ENCODE data around the gene IL1RAPL1.
"Not testable (repeated sequence)": the region's sequence is repeated elsewhere in the genome, so short reads cannot be mapped to it uniquely, and the experiment has no call there.

IL1RAPL1 gene

DNA sequence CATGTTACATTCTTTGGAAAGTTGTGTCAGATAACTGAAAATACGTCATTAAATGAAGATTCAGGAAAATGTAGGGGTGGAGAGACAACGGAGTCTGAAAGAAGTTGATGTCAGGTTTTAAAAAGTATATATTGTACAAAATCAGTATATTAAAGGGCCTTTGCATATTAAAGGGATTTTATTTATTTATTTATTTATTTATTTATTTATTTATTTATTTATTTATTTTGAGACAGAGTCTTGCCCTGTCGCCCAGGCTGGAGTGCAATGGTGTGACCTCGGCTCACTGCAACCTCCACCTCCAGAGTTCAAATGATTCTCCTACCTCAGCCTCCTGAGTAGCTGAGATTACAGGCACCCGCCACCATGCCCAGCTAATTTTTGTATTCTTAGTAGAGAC is 213.4 kb downstream of the IL1RAPL1 start:
- not testable (repeated sequence) for H3K27me3 ChIP-seq (ENCODE audit: control insufficient read depth, insufficient read depth, low read length); H3K9ac ChIP-seq (ENCODE audit: low read depth, low read length); H3K4me3 ChIP-seq (ENCODE audit: low read depth, low read length)

DNA sequence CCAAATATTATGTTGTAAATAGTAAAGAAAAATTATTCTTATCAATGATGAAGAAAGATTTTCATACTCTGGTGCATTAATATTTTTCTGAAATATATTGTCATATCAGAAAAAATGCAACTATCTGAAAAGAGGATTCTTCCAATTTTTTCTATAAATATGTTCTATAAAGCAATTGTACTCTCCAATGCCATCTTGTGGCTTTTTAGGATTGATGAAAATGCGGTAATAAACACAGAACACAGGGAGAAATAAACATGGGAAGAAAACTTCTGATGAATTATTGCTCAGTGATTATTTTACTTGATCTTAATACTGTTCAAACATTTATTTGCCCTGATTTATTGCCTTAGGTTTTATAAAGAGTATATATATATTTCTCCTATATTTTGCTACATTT is 215.4 kb downstream of the IL1RAPL1 start:
- Histone ChIP-seq H3K4me1 (ENCODE audit: control insufficient read depth, insufficient read depth, low read length) (no peaks in the 10 kb centered on the region), H3K4me3 (ENCODE audit: low read depth, low read length) (no peak overlapping the region), H3K9me3 (ENCODE audit: control insufficient read depth, insufficient read depth, low read length) (no peaks in the 10 kb centered on the region), H3K36me3 (ENCODE audit: control insufficient read depth, insufficient read depth, low read length) (no peaks in the 10 kb centered on the region), H3K27me3 (ENCODE audit: control insufficient read depth, insufficient read depth, low read length) (no peaks in the 10 kb centered on the region), H3K9ac (ENCODE audit: low read depth, low read length) (no peak overlapping the region)

More for the DNA sequence above, 213.4 kb downstream of the IL1RAPL1 start:
- H3K9me3 ChIP-seq (ENCODE audit: control insufficient read depth, insufficient read depth, low read length); H3K4me1 ChIP-seq (ENCODE audit: control insufficient read depth, insufficient read depth, low read length); H3K36me3 ChIP-seq (ENCODE audit: control insufficient read depth, insufficient read depth, low read length): not testable (repeated sequence)

DNA sequence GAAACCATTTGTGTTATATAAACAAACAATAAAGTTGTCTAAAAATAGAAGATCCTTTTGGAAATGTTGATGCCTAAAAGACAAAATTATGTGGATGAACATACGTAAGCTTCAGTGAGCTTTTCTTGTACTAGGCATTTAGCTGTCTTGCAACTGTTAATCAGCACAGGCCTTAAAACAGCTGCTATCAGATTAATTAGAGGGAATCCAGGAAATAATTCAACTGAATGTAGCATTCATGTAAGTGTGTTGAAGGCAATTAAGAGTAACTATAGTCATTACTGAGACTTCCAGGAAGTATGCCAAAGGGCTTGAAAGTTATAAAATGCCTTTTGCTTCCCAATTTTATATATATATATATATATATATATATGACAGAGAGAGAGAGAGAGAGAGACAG is 248.7 kb downstream of the IL1RAPL1 start:
- Histone ChIP-seq H3K36me3 (ENCODE audit: control insufficient read depth, insufficient read depth, low read length) (no peaks in the 10 kb centered on the region), H3K27me3 (ENCODE audit: control insufficient read depth, insufficient read depth, low read length) (no peaks in the 10 kb centered on the region), H3K4me1 (ENCODE audit: control insufficient read depth, insufficient read depth, low read length) (no peaks in the 10 kb centered on the region), H3K4me3 (ENCODE audit: low read depth, low read length) (no peak overlapping the region), H3K9me3 (ENCODE audit: control insufficient read depth, insufficient read depth, low read length) (no peaks in the 10 kb centered on the region), H3K9ac (ENCODE audit: low read depth, low read length) (no peak overlapping the region)

DNA sequence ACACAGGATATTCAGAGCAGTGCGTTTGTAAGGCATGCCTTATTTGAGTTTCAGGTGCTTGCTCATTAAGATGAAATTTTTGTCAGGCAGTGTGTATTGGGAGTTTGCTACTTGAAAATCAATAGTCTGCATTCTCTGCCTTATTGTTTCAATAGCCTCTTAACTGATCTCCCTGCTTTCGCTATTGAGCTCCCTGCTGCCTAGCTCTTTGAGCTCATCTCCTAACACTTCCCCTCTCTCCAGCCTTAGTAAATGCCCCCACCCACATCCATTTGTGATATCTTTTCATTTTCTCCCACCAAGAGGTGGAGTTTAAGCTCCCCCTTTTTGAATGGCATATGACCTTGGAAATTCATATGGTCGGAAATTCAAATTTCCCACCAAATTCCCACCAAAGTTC is 256.6 kb downstream of the IL1RAPL1 start:
- Histone ChIP-seq H3K36me3 (ENCODE audit: control insufficient read depth, insufficient read depth, low read length) (no peaks in the 10 kb centered on the region), H3K9ac (ENCODE audit: low read depth, low read length) (no peak overlapping the region), H3K9me3 (ENCODE audit: control insufficient read depth, insufficient read depth, low read length) (no peaks in the 10 kb centered on the region), H3K4me1 (ENCODE audit: control insufficient read depth, insufficient read depth, low read length) (peaks cover 14% of the 10 kb centered on the region), H3K27me3 (ENCODE audit: control insufficient read depth, insufficient read depth, low read length) (no peaks in the 10 kb centered on the region), H3K4me3 (ENCODE audit: low read depth, low read length) (no peak overlapping the region)

DNA sequence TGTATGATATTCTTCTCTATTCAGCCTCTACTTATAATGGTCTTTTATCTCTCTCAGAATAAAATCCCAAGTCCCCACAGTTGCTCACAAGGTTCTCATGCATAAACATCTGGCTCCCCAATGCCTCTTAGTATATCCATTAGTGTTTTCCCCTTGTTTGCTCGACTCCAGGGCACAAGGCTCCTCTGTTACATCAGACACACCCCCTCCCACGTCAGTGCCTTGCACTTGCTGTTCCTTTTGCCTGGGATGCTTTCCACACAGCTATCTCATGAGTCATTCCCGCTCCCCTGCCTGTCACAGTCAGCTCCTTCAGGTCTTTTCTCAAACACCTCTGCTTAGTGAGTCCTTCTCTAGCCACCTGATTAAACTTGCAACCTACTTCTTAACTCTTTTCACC is 260.2 kb downstream of the IL1RAPL1 start:
- Histone ChIP-seq H3K27me3 (ENCODE audit: control insufficient read depth, insufficient read depth, low read length) (no peaks in the 10 kb centered on the region), H3K4me1 (ENCODE audit: control insufficient read depth, insufficient read depth, low read length) (peaks cover 13% of the 10 kb centered on the region), H3K4me3 (ENCODE audit: low read depth, low read length) (no peak overlapping the region), H3K36me3 (ENCODE audit: control insufficient read depth, insufficient read depth, low read length) (no peaks in the 10 kb centered on the region), H3K9me3 (ENCODE audit: control insufficient read depth, insufficient read depth, low read length) (no peaks in the 10 kb centered on the region), H3K9ac (ENCODE audit: low read depth, low read length) (no peak overlapping the region)

DNA sequence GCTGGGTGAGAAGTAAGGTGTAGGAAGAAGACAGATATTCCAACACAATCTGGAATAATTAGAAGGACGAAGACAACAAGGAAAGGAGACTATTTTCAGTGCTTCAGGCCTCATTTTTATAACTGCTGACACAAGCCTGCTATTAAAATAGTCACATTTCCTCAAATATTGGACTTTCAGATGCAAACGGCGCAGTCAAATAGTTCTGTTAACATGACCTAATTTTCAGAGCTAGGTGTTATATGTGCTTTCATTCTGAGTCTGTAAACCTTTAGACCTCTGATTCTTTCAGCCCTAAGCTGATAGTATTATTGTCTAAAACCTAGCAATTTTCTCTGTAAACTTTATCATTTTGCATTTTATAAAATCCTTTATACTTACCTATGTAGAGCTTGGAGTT is 261.5 kb downstream of the IL1RAPL1 start:
- no peaks in the 10 kb centered on the region for H3K27me3 ChIP-seq (ENCODE audit: control insufficient read depth, insufficient read depth, low read length)
- H3K9me3 ChIP-seq (ENCODE audit: control insufficient read depth, insufficient read depth, low read length), result no peaks in the 10 kb centered on the region
- no peak overlapping the region for H3K4me3 ChIP-seq (ENCODE audit: low read depth, low read length)
- H3K36me3 ChIP-seq (ENCODE audit: control insufficient read depth, insufficient read depth, low read length), result no peaks in the 10 kb centered on the region
- no peak overlapping the region for H3K9ac ChIP-seq (ENCODE audit: low read depth, low read length)
- H3K4me1 ChIP-seq (ENCODE audit: control insufficient read depth, insufficient read depth, low read length), result peaks cover 9% of the 10 kb centered on the region

DNA sequence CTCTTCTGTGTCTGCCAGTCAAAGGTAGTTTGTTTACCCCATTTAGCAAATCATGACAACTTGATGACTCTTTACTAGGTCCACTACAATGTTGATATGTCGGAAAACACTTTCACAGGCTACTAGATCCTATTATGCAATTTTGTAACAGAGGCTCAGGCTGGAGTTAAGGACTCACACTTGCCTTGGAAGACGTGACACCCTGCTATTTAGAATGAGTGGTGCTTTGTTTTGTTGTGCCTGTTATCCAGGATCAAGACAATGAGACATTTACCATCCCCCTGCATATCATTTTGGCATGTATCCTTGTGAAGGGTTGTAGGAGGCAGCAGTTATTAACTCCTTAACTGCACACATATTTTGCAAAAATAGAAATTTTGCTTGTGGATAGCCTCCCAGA is 263.7 kb downstream of the IL1RAPL1 start:
- peaks cover 5% of the 10 kb centered on the region for H3K4me1 ChIP-seq (ENCODE audit: control insufficient read depth, insufficient read depth, low read length)

DNA sequence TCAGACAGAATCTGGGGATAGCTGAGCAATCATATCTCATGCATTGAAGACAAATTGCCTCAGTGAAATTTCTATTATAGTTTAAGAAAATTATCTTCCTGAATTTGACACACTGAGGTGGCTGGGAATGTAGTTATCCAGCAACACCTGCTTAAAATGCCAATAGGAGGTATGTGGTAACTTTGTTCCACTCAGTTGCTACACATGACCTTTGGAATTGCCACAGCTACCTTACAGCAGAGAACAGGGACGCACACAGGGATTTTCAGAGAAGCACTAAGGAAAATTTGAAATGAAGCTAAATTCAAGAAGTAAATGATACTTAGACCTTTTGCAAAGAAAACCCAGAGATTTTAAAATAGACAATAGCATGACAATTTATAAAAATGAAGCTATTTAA is 264.6 kb downstream of the IL1RAPL1 start:
- H3K4me1 ChIP-seq (ENCODE audit: control insufficient read depth, insufficient read depth, low read length), result peaks cover 5% of the 10 kb centered on the region
- H3K27me3 ChIP-seq (ENCODE audit: control insufficient read depth, insufficient read depth, low read length), result no peaks in the 10 kb centered on the region
- no peaks in the 10 kb centered on the region for H3K36me3 ChIP-seq (ENCODE audit: control insufficient read depth, insufficient read depth, low read length)
- no peak overlapping the region for H3K9ac ChIP-seq (ENCODE audit: low read depth, low read length)
- H3K9me3 ChIP-seq (ENCODE audit: control insufficient read depth, insufficient read depth, low read length), result no peaks in the 10 kb centered on the region
- H3K4me3 ChIP-seq (ENCODE audit: low read depth, low read length), result no peak overlapping the region

More for the DNA sequence above, 263.7 kb downstream of the IL1RAPL1 start:
- no peak overlapping the region for H3K9ac ChIP-seq (ENCODE audit: low read depth, low read length)
- no peak overlapping the region for H3K4me3 ChIP-seq (ENCODE audit: low read depth, low read length)
- no peaks in the 10 kb centered on the region for H3K36me3 ChIP-seq (ENCODE audit: control insufficient read depth, insufficient read depth, low read length)
- H3K9me3 ChIP-seq (ENCODE audit: control insufficient read depth, insufficient read depth, low read length), result no peaks in the 10 kb centered on the region
- no peaks in the 10 kb centered on the region for H3K27me3 ChIP-seq (ENCODE audit: control insufficient read depth, insufficient read depth, low read length)

DNA sequence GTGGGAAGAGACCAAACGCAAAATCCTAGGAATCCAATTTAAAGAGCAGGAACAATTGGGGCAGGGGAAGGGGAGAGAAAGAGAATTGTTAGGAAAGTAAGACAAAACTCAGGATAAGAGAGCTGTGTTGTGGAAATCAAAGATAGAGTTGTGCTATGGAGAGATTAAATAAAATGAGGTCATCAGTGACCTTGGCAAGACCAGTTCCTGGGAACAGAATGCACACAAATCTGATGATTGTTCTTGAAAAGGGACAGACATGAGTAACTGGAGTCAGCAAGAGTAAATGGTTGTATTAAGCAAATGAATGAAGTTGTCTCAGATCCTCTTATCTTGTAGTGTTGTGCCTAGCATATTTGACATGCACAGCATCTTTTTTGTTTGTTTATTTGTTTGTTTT is 267.4 kb downstream of the IL1RAPL1 start:
- no peaks in the 10 kb centered on the region for H3K36me3 ChIP-seq (ENCODE audit: control insufficient read depth, insufficient read depth, low read length)
- H3K4me3 ChIP-seq (ENCODE audit: low read depth, low read length), result no peak overlapping the region
- H3K9me3 ChIP-seq (ENCODE audit: control insufficient read depth, insufficient read depth, low read length), result no peaks in the 10 kb centered on the region
- no peak overlapping the region for H3K9ac ChIP-seq (ENCODE audit: low read depth, low read length)
- H3K27me3 ChIP-seq (ENCODE audit: control insufficient read depth, insufficient read depth, low read length), result no peaks in the 10 kb centered on the region
- H3K4me1 ChIP-seq (ENCODE audit: control insufficient read depth, insufficient read depth, low read length), result no peaks in the 10 kb centered on the region

DNA sequence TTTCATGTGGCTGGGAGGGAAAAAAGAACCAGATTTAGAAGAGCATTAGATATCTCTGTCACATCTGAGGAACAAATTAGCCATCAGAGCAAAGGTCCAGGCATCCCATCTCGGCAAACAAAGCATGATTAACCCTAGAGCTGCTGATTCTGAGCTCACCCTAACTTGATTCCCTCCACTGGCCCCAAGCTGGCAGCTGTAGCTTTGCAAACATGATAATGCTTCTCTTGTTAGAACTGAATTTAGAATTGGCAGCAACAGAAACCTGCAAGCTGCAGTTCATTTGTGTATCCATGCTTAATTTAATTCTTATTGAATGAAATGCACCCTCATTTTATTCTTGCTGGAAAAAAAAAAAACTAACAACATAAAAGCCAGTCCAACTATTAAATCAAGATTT is 289.2 kb downstream of the IL1RAPL1 start:
- Histone ChIP-seq H3K4me1 (ENCODE audit: control insufficient read depth, insufficient read depth, low read length) (no peaks in the 10 kb centered on the region), H3K4me3 (ENCODE audit: low read depth, low read length) (no peak overlapping the region), H3K27me3 (ENCODE audit: control insufficient read depth, insufficient read depth, low read length) (no peaks in the 10 kb centered on the region), H3K9ac (ENCODE audit: low read depth, low read length) (no peak overlapping the region), H3K9me3 (ENCODE audit: control insufficient read depth, insufficient read depth, low read length) (no peaks in the 10 kb centered on the region), H3K36me3 (ENCODE audit: control insufficient read depth, insufficient read depth, low read length) (no peaks in the 10 kb centered on the region)

DNA sequence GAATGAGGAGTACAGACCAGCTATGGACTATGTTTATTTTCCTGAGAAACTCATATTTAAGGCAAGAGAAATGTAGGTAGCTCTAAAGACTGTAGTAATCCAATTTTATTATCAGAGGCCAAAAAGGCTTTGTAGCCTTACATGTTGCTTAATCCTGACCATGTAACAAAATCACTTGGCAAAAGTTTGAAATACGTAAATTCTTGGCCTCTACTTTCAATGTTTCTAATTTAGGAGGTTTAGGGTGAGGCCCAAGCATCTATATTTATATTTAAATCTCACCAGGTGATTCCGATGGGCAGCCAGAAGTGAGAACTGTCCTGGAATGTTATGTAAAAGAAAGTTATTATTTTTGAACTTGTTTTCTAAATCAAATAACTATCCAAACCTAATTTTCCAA is 289.7 kb downstream of the IL1RAPL1 start:
- Histone ChIP-seq H3K36me3 (ENCODE audit: control insufficient read depth, insufficient read depth, low read length) (no peaks in the 10 kb centered on the region), H3K9me3 (ENCODE audit: control insufficient read depth, insufficient read depth, low read length) (no peaks in the 10 kb centered on the region), H3K9ac (ENCODE audit: low read depth, low read length) (no peak overlapping the region), H3K27me3 (ENCODE audit: control insufficient read depth, insufficient read depth, low read length) (no peaks in the 10 kb centered on the region), H3K4me3 (ENCODE audit: low read depth, low read length) (no peak overlapping the region), H3K4me1 (ENCODE audit: control insufficient read depth, insufficient read depth, low read length) (no peaks in the 10 kb centered on the region)

DNA sequence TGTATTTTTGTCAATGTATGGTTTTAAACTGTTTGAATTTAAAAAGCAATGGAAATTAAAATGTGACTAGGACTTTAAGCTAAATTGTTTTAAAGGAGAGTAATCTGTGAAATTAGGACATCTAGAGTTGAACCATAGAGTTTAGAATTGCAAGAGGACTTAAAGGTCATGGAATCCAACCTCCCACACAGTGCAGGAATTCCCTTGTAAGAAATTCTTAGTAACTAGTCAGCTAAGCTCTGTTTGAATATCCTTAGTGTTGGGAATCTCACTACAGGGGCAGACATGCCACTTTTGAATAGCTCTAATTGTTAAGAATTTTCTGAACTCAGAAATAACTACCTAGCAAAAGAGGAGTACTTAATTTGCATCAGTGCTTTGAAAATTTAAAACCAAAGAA is 292.9 kb downstream of the IL1RAPL1 start:
- H3K4me3 ChIP-seq (ENCODE audit: low read depth, low read length), result no peak overlapping the region
- no peaks in the 10 kb centered on the region for H3K36me3 ChIP-seq (ENCODE audit: control insufficient read depth, insufficient read depth, low read length)
- no peaks in the 10 kb centered on the region for H3K9me3 ChIP-seq (ENCODE audit: control insufficient read depth, insufficient read depth, low read length)
- H3K27me3 ChIP-seq (ENCODE audit: control insufficient read depth, insufficient read depth, low read length), result no peaks in the 10 kb centered on the region
- H3K9ac ChIP-seq (ENCODE audit: low read depth, low read length), result no peak overlapping the region
- H3K4me1 ChIP-seq (ENCODE audit: control insufficient read depth, insufficient read depth, low read length), result no peaks in the 10 kb centered on the region

DNA sequence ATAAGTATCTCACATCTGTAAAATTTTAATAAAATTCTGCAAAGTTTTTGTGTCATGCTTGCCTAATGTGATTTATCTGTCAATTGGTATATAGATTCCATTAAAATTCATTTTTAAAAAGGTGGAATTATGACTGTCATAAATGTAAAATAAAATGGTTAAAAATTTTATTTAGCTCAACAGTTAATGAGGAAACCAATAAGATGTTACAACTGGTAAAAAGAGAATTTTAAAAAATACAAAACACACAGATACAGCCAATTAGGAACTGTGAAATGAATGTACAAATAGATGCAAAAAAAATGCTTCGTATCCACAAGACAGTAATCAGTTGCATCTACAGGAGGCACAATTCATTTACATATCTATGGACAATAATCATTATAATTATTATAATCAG is 297.6 kb downstream of the IL1RAPL1 start:
- H3K36me3 ChIP-seq (ENCODE audit: control insufficient read depth, insufficient read depth, low read length), result no peaks in the 10 kb centered on the region
- no peak overlapping the region for H3K4me3 ChIP-seq (ENCODE audit: low read depth, low read length)
- no peaks in the 10 kb centered on the region for H3K9me3 ChIP-seq (ENCODE audit: control insufficient read depth, insufficient read depth, low read length)
- H3K27me3 ChIP-seq (ENCODE audit: control insufficient read depth, insufficient read depth, low read length), result no peaks in the 10 kb centered on the region
- no peaks in the 10 kb centered on the region for H3K4me1 ChIP-seq (ENCODE audit: control insufficient read depth, insufficient read depth, low read length)
- H3K9ac ChIP-seq (ENCODE audit: low read depth, low read length), result no peak overlapping the region
